Nephron progenitor cell (in vitro differentiated cells): ENCODE data around the gene MLLT3.
A peak's percentile ranks its signal among the peaks of the same experiment; 100 is the strongest.

Experiments
- DNase-seq: peaks from one replicate; pipeline ENCODE4 v3.0.0; 2021
- H3K27ac Mint-ChIP-seq: 2 replicates; pipeline ENCODE4 v1.8.0; 2021; ENCODE audit warnings: mild to moderate bottlenecking, moderate library complexity, mixed read lengths
- H3K27me3 Mint-ChIP-seq: 2 replicates; pipeline ENCODE4 v1.8.0; 2021; ENCODE audit warnings: mild to moderate bottlenecking, low read depth, mixed read lengths; ENCODE audit not compliant: poor library complexity
- H3K36me3 Mint-ChIP-seq: 2 replicates; pipeline ENCODE4 v1.8.0; 2021; ENCODE audit warnings: low read depth, mixed read lengths
- H3K4me1 Mint-ChIP-seq: 2 replicates; pipeline ENCODE4 v1.8.0; 2021; ENCODE audit warnings: mixed read lengths
- H3K4me3 Mint-ChIP-seq: 2 replicates; pipeline ENCODE4 v1.8.0; 2021; ENCODE audit warnings: mild to moderate bottlenecking, moderate library complexity, mixed read lengths
- H3K9me3 Mint-ChIP-seq: 2 replicates; pipeline ENCODE4 v1.8.0; 2021; ENCODE audit warnings: mild to moderate bottlenecking, moderate library complexity, mixed read lengths
- CTCF ChIP-seq: fragments of 200-600 bp; sonication (generic); IDR thresholded peaks from 2 replicates; pipeline ENCODE4 v1.5.0; 2021; ENCODE audit warnings: antibody characterized with exemption

MLLT3 gene

GRCh38 chr9:20557890-20558565 lies 64.3 kb downstream of the MLLT3 start:
- H3K27ac Mint-ChIP-seq: peak overlapping the region; percentile 82
- TF ChIP-seq CTCF: no peak
- H3K4me3 Mint-ChIP-seq: no peak overlapping the region
- peaks cover 88% of the 10 kb centered on the region for H3K4me1 Mint-ChIP-seq
- H3K9me3 Mint-ChIP-seq: no peaks in the 10 kb centered on the region
- no peaks in the 10 kb centered on the region for H3K36me3 Mint-ChIP-seq
- H3K27me3 Mint-ChIP-seq: no peaks in the 10 kb centered on the region
- DNase-seq: no peak

- Mint-ChIP-seq H3K4me1 (peaks cover 85% of the 10 kb centered on the region), H3K27me3 (no peaks in the 10 kb centered on the region), H3K4me3 (no peak overlapping the region), H3K27ac (peak overlapping the region; percentile 82), H3K36me3 (no peaks in the 10 kb centered on the region), H3K9me3 (no peaks in the 10 kb centered on the region)
- no peak for DNase-seq
- no peak for TF ChIP-seq CTCF
Observed at GRCh38 chr9:20557285-20557684, 65.0 kb downstream of the MLLT3 start.

- no peak for TF ChIP-seq CTCF
- Mint-ChIP-seq H3K9me3 (no peaks in the 10 kb centered on the region), H3K4me3 (no peak overlapping the region), H3K27me3 (no peaks in the 10 kb centered on the region), H3K36me3 (peaks cover 13% of the 10 kb centered on the region), H3K4me1 (peaks cover 73% of the 10 kb centered on the region), H3K27ac (peak overlapping the region; percentile 87)
- no peak for DNase-seq
Observed at GRCh38 chr9:20553558-20554149, 68.6 kb downstream of the MLLT3 start.

GRCh38 chr9:20552874-20553557 lies 69.3 kb downstream of the MLLT3 start:
- Mint-ChIP-seq H3K4me3 (no peak overlapping the region), H3K27ac (peak overlapping the region; percentile 87), H3K27me3 (no peaks in the 10 kb centered on the region), H3K9me3 (no peaks in the 10 kb centered on the region), H3K4me1 (peaks cover 67% of the 10 kb centered on the region), H3K36me3 (peaks cover 19% of the 10 kb centered on the region)
- TF ChIP-seq CTCF: no peak
- DNase-seq: no peak

- Mint-ChIP-seq H3K27me3 (no peaks in the 10 kb centered on the region), H3K27ac (peak overlapping the region; percentile 88), H3K9me3 (no peaks in the 10 kb centered on the region), H3K4me1 (peaks cover 55% of the 10 kb centered on the region), H3K36me3 (peaks cover 25% of the 10 kb centered on the region), H3K4me3 (no peak overlapping the region)
- TF ChIP-seq CTCF: no peak
- DNase-seq: no peak
Observed at GRCh38 chr9:20551835-20552234, 70.5 kb downstream of the MLLT3 start.
